UCSD-AML1 (cell line): ENCODE measurements around the gene LAD1.

Source experiments
- DNase-seq: peaks from one replicate; lab custom pipeline; 2025; ENCODE audit not compliant: unreplicated experiment; lab: John Stamatoyannopoulos, UW

LAD1 gene

GRCh38 chr1:201419256-201419655, 20.1 kb upstream of the LAD1 start:
- no peak for DNase-seq

GRCh38 chr1:201418461-201418860, 19.3 kb upstream of the LAD1 start:
- DNase-seq: no peak

GRCh38 chr1:201414051-201414738, 15.1 kb upstream of the LAD1 start:
- DNase-seq: no peak

GRCh38 chr1:201411292-201411691, 12.2 kb upstream of the LAD1 start:
- DNase-seq: no peak

- DNase-seq: no peak
Observed at GRCh38 chr1:201409440-201409839, 10.3 kb upstream of the LAD1 start.

- DNase-seq: no peak
Observed at GRCh38 chr1:201408834-201409200, 9.7 kb upstream of the LAD1 start.

- DNase-seq: peak; percentile 72
Observed at GRCh38 chr1:201408176-201408833, 9.2 kb upstream of the LAD1 start.

GRCh38 chr1:201406831-201407406, 7.8 kb upstream of the LAD1 start:
- DNase-seq: no peak

GRCh38 chr1:201405484-201405831, 6.3 kb upstream of the LAD1 start:
- DNase-seq: no peak

GRCh38 chr1:201404722-201405483, 5.8 kb upstream of the LAD1 start:
- DNase-seq: no peak

GRCh38 chr1:201404055-201404454, 4.9 kb upstream of the LAD1 start:
- no peak for DNase-seq

GRCh38 chr1:201403359-201403758, 4.2 kb upstream of the LAD1 start:
- DNase-seq: no peak

GRCh38 chr1:201401700-201402099, 2.6 kb upstream of the LAD1 start:
- no peak for DNase-seq

GRCh38 chr1:201400852-201401230, 1.7 kb upstream of the LAD1 start:
- DNase-seq: no peak

GRCh38 chr1:201400212-201400851, 1.2 kb upstream of the LAD1 start:
- no peak for DNase-seq

GRCh38 chr1:201399352-201400126, 415 bp upstream of the LAD1 start:
- no peak for DNase-seq

GRCh38 chr1:201397675-201398074, 1.4 kb downstream of the LAD1 start:
- DNase-seq: no peak

- no peak for DNase-seq
Observed at GRCh38 chr1:201396861-201397464, 2.2 kb downstream of the LAD1 start.

- no peak for DNase-seq
Observed at GRCh38 chr1:201395936-201396335, 3.2 kb downstream of the LAD1 start.

- DNase-seq: no peak
Observed at GRCh38 chr1:201394591-201394990, 4.5 kb downstream of the LAD1 start.
